ENCODE results near the gene C3orf80.

GRCh38 chr3:160205606-160206005 is 19.6 kb upstream of the C3orf80 start:
- TF ChIP-seq CTCF (IDR thresholded peaks at IDR 0.05) (no peak), POLR2A (IDR thresholded peaks at IDR 0.05) (no peak)
